Neural progenitor cell (in vitro differentiated cells): Measurements from ENCODE around the gene SCNN1B. TPM values are rescaled to one million over a fixed set of nuclear protein-coding genes. Genes with fewer than 3 reads are reported as not detected.

Experiments
- DNase-seq: peaks from one replicate; pipeline ENCODE4 v3.0.0-alpha.2; 2016; ENCODE audit warnings: low spot score
- H2AFZ ChIP-seq: fragments of 200-600 bp; sonication (generic); replicated peaks from 2 replicates; pipeline ENCODE4 v1.6.1; 2016; ENCODE audit warnings: antibody characterized with exemption
- H3F3A ChIP-seq: fragments of 200-600 bp; sonication (generic); 2 replicates; pipeline ENCODE4 v1.6.1; 2016; ENCODE audit warnings: antibody characterized with exemption, low read depth
- H3K27ac ChIP-seq: fragments of 200-600 bp; sonication (generic); 2 replicates; pipeline ENCODE4 v1.5.1; 2016; ENCODE audit warnings: mild to moderate bottlenecking
- H3K27me3 ChIP-seq: fragments of 200-600 bp; sonication (generic); 2 replicates; pipeline ENCODE4 v1.6.1; 2016; ENCODE audit warnings: mild to moderate bottlenecking, moderate library complexity
- H3K36me3 ChIP-seq: fragments of 200-600 bp; sonication (generic); 2 replicates; pipeline ENCODE4 v1.5.1; 2016
- H3K4me1 ChIP-seq: fragments of 200-600 bp; sonication (generic); 2 replicates; pipeline ENCODE4 v1.6.1; 2016; ENCODE audit warnings: mixed run types
- H3K4me2 ChIP-seq: fragments of 200-600 bp; sonication (generic); 2 replicates; pipeline ENCODE4 v1.6.1; 2016
- H3K4me3 ChIP-seq: fragments of 200-600 bp; sonication (generic); 2 replicates; pipeline ENCODE4 v1.5.1; 2016
- H3K79me2 ChIP-seq: fragments of 200-600 bp; sonication (generic); 2 replicates; pipeline ENCODE4 v1.6.1; 2016; ENCODE audit warnings: low read depth
- H3K9ac ChIP-seq: fragments of 200-600 bp; sonication (generic); 2 replicates; pipeline ENCODE4 v1.6.1; 2016
- H3K9me3 ChIP-seq: fragments of 200-600 bp; sonication (generic); 2 replicates; pipeline ENCODE4 v1.5.1; 2016; ENCODE audit warnings: low read depth
- H4K20me1 ChIP-seq: fragments of 200-600 bp; sonication (generic); 2 replicates; pipeline ENCODE4 v1.6.1; 2016; ENCODE audit warnings: low read depth
- H3K27ac Mint-ChIP-seq: 3 replicates; pipeline ENCODE4 v1.8.0; 2021; ENCODE audit warnings: mixed read lengths
- H3K27me3 Mint-ChIP-seq: 2 replicates; pipeline ENCODE4 v1.8.0; 2022; ENCODE audit warnings: low read depth, mild to moderate bottlenecking, inconsistent platforms, moderate library complexity, mixed read lengths; ENCODE audit not compliant: insufficient read depth
- H3K36me3 Mint-ChIP-seq: 3 replicates; pipeline ENCODE4 v1.8.0; 2021; ENCODE audit warnings: mixed read lengths
- H3K4me1 Mint-ChIP-seq: 3 replicates; pipeline ENCODE4 v1.8.0; 2021; ENCODE audit warnings: mixed read lengths
- H3K4me3 Mint-ChIP-seq: 3 replicates; pipeline ENCODE4 v1.8.0; 2021; ENCODE audit warnings: mild to moderate bottlenecking, moderate library complexity, mixed read lengths
- H3K9me3 Mint-ChIP-seq: 3 replicates; pipeline ENCODE4 v1.8.0; 2020; ENCODE audit warnings: mixed read lengths
- EZH2 ChIP-seq: fragments of 200-600 bp; sonication (generic); IDR thresholded peaks from 2 replicates; pipeline ENCODE4 v1.6.1; 2017; ENCODE audit warnings: antibody characterized with exemption, mild to moderate bottlenecking, moderate library complexity
- EZH2phosphoT487 ChIP-seq: fragments of 200-600 bp; sonication (generic); IDR thresholded peaks from 2 replicates; pipeline ENCODE4 v1.6.1; 2017; ENCODE audit warnings: antibody characterized with exemption
- total RNA-seq: library from RNA; depleted of rRNA; stranded (reverse); fragments of >200 nt; gene quantifications from 2 replicates; pipeline ENCODE4 v1.2.3, GENCODE V29; 2015; ENCODE audit warnings: low replicate concordance
- TF ChIP-seq, protein P1 (sequence below): fragments of 200-600 bp; sonication (generic); IDR thresholded peaks from 2 replicates; pipeline ENCODE4 v1.5.1; 2017; ENCODE audit warnings: antibody characterized with exemption, mild to moderate bottlenecking

Gene SCNN1B
- total RNA-seq, 1 donor from 2014 or later = not detected

DNA sequence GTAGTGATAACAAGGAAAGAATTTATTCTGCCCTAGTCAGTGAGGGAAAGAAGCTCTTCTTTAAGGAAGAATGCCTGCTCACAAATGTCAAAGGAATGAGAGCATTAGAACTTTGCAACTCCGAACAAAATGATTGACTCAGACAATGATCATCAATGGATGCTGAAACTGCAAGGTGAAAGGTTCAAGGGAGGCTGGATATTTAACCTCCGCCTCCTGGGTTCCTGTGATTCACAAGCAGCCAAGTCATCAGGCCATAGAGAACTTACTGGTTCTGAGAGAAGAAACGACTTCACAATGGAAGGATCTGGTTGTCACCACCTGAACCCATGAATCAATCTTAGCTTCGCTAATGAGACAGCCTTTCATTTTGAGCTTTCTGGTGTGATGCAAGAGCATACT lies 16.0 kb upstream of the SCNN1B start:
- Histone ChIP-seq H2AFZ (no peak overlapping the region), H3K9ac (no peak overlapping the region), H3K27me3 (no peaks in the 10 kb centered on the region), H3K4me2 (no peak overlapping the region), H3K9me3 (no peaks in the 10 kb centered on the region), H3K4me1 (no peaks in the 10 kb centered on the region), H3K79me2 (no peaks in the 10 kb centered on the region), H3F3A (no peaks in the 10 kb centered on the region), H4K20me1 (no peaks in the 10 kb centered on the region), H3K27ac (no peak overlapping the region), H3K36me3 (no peaks in the 10 kb centered on the region), H3K4me3 (no peak overlapping the region)
- Mint-ChIP-seq H3K27ac (no peak overlapping the region), H3K9me3 (peaks cover 3% of the 10 kb centered on the region), H3K27me3 (peaks cover 5% of the 10 kb centered on the region), H3K4me3 (no peak overlapping the region), H3K36me3 (no peaks in the 10 kb centered on the region), H3K4me1 (peaks cover 8% of the 10 kb centered on the region)
- DNase-seq = no peak
- TF ChIP-seq, protein P1, sequence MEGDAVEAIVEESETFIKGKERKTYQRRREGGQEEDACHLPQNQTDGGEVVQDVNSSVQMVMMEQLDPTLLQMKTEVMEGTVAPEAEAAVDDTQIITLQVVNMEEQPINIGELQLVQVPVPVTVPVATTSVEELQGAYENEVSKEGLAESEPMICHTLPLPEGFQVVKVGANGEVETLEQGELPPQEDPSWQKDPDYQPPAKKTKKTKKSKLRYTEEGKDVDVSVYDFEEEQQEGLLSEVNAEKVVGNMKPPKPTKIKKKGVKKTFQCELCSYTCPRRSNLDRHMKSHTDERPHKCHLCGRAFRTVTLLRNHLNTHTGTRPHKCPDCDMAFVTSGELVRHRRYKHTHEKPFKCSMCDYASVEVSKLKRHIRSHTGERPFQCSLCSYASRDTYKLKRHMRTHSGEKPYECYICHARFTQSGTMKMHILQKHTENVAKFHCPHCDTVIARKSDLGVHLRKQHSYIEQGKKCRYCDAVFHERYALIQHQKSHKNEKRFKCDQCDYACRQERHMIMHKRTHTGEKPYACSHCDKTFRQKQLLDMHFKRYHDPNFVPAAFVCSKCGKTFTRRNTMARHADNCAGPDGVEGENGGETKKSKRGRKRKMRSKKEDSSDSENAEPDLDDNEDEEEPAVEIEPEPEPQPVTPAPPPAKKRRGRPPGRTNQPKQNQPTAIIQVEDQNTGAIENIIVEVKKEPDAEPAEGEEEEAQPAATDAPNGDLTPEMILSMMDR = no peak
- TF ChIP-seq EZH2 (no peak), EZH2phosphoT487 (no peak)

DNA sequence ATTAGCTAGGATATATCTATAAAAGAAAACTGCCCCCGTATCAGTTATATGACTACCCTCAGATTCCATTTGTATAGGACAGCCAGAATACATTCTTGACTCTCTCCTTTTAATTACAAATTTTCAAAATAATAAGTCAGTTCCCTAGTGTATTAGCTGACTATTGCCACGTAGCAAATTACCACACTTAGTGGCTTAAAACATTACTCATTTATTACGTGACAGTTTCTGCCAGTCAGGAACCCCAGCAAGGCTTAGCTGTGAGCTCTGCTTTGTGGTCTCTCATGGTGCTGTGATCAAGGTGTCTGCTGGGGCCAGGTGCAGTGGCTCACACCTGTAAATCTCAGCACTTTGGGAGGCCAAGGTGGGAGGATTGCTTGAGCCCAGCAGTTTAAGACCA lies 13.9 kb upstream of the SCNN1B start:
- Mint-ChIP-seq H3K27me3 (peaks cover 3% of the 10 kb centered on the region), H3K4me3 (no peak overlapping the region), H3K4me1 (no peaks in the 10 kb centered on the region), H3K27ac (no peak overlapping the region), H3K36me3 (no peaks in the 10 kb centered on the region), H3K9me3 (no peaks in the 10 kb centered on the region)
- Histone ChIP-seq H3F3A (no peaks in the 10 kb centered on the region), H3K4me3 (no peak overlapping the region), H3K9ac (no peak overlapping the region), H2AFZ (no peak overlapping the region), H3K36me3 (no peaks in the 10 kb centered on the region), H3K27ac (no peak overlapping the region), H3K4me1 (no peaks in the 10 kb centered on the region), H3K9me3 (no peaks in the 10 kb centered on the region), H3K27me3 (no peaks in the 10 kb centered on the region), H4K20me1 (no peaks in the 10 kb centered on the region), H3K79me2 (no peaks in the 10 kb centered on the region), H3K4me2 (no peak overlapping the region)
- no peak for DNase-seq
- TF ChIP-seq EZH2 = no peak
- TF ChIP-seq, protein P1 = no peak
- TF ChIP-seq EZH2phosphoT487 = no peak

DNA sequence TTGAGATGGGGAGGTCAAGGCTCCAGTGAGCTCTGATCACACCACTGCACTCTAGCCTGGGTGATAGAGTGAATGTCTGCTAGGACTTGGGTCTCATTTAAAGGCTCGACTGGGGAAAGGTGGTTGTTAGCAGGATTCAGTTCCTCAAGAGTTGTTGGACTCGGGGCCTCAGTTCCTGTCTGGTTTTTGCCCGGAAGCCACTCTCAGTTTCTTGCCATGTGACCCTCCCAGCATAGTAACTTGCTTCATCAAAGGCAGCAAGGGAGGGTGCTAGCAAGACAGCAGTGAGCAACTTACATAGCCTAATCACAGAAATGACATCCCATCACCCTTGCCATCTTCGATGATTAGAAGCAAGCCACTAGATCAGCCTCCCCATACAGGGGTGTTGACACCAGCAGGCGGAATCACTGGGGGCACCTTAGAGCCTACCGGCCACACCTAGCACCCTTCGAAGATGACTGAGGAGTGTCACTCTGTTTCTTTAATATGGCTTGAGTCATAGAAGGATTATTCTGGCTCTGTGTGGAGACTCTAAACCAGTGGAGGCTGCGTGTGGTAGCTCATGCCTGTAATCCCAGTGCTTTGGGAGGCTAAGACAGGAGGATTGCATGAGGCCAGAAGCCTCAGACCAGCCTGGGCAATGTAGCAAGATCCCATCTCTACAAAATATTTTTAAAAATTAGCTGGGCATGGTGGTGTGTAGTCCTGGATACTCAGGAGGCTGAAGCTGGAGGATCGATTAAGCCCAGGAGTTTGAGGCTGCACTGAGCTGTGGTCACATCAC lies 13.2 kb upstream of the SCNN1B start:
- no peaks in the 10 kb centered on the region for H4K20me1 ChIP-seq
- no peak for DNase-seq
- no peaks in the 10 kb centered on the region for H3K9me3 ChIP-seq
- Mint-ChIP-seq H3K27me3 (peaks cover 3% of the 10 kb centered on the region), H3K4me1 (no peaks in the 10 kb centered on the region), H3K4me3 (no peak overlapping the region), H3K36me3 (no peaks in the 10 kb centered on the region), H3K27ac (no peak overlapping the region), H3K9me3 (no peaks in the 10 kb centered on the region)
- H3K27ac ChIP-seq = no peak overlapping the region
- H3K79me2 ChIP-seq = no peaks in the 10 kb centered on the region
- no peaks in the 10 kb centered on the region for H3K27me3 ChIP-seq
- no peaks in the 10 kb centered on the region for H3F3A ChIP-seq
- no peak overlapping the region for H3K9ac ChIP-seq
- H3K36me3 ChIP-seq = no peaks in the 10 kb centered on the region
- no peak overlapping the region for H2AFZ ChIP-seq
- H3K4me3 ChIP-seq = no peak overlapping the region
- TF ChIP-seq, protein P1 = no peak
- TF ChIP-seq EZH2phosphoT487 (no peak), EZH2 (no peak)
- no peak overlapping the region for H3K4me2 ChIP-seq
- H3K4me1 ChIP-seq = no peaks in the 10 kb centered on the region
